Testis (tissue), 3 donors: ENCODE results near the gene ZHX3. TPM values are rescaled to one million over a fixed set of nuclear protein-coding genes. Genes with fewer than 3 reads are reported as not detected.

Experiments
- DNase-seq: peaks from one replicate; pipeline ENCODE4 v3.0.0-alpha.2; 2019
- H3K27ac ChIP-seq, 2 donors: fragments of 200-600 bp; sonication (generic); one replicate each; pipeline ENCODE4 v1.5.1; 2019
- H3K27me3 ChIP-seq: fragments of 200-600 bp; sonication (generic); one replicate; pipeline ENCODE4 v1.5.1; 2019
- H3K36me3 ChIP-seq: fragments of 200-600 bp; sonication (generic); one replicate; pipeline ENCODE4 v1.5.1; 2017; ENCODE audit warnings: low read depth; ENCODE audit errors: missing control alignments
- H3K4me1 ChIP-seq: fragments of 200-600 bp; sonication (generic); one replicate; pipeline ENCODE4 v1.5.1; 2019
- H3K4me3 ChIP-seq, 2 donors: fragments of 200-600 bp; sonication (generic); one replicate each; pipeline ENCODE4 v1.5.1; 2017 to 2019
- H3K9me3 ChIP-seq: fragments of 200-600 bp; sonication (generic); one replicate; pipeline ENCODE4 v1.5.1; 2017
- POLR2A ChIP-seq: fragments of 450-650 bp; IDR thresholded peaks from one replicate; pipeline ENCODE4 v1.6.1; 2017; ENCODE audit warnings: antibody characterized with exemption, mild to moderate bottlenecking, moderate library complexity
- WGBS, 2 donors: methylation state at CpG; one replicate each; pipeline ENCODE4 v1.1.5; 2018; 5-methylcytosine and 5-hydroxymethylcytosine counted together
- intact Hi-C: fragments of 100-400 bp; cut with DNase I; formaldehyde crosslinking; loops from one replicate; pipeline ENCODE4 v1.15.1; 2023; ENCODE audit warnings: low total_unique reads
- polyA plus RNA-seq: library from polyadenylated mRNA; stranded (reverse); fragments of 350-450 nt; fragmentation: Illumina TruSeq; extraction: RNeasy Lipid Tissue Mini Kit (QIAGEN cat#74804); gene quantifications from one replicate; pipeline ENCODE4 v1.2.3, GENCODE V29; 2014; ENCODE audit warnings: low read depth, low replicate concordance; ENCODE audit not compliant: insufficient read depth
- total RNA-seq, 2 donors: library from RNA; depleted of rRNA; stranded (reverse); fragments of >200 nt; gene quantifications; one replicate each; pipeline ENCODE4 v1.2.3, GENCODE V29; 2016
- TF ChIP-seq, protein P1 (sequence below), 3 experiments: fragments of 450-650 bp in 2 of 3; fragments of 200-600 bp in 1 of 3; sonication (generic) in 1 of 3; IDR thresholded peaks; one replicate each; pipeline ENCODE4 v1.5.1; 2016 to 2019; ENCODE audit warnings: antibody characterized with exemption in 3 of 3, mild to moderate bottlenecking in 2 of 3, moderate library complexity in 1 of 3

The ZHX3 gene
- total and polyA plus RNA-seq, 3 donors from 2014 or later, result 35.1 to 103 (median 55.7) TPM

DNA sequence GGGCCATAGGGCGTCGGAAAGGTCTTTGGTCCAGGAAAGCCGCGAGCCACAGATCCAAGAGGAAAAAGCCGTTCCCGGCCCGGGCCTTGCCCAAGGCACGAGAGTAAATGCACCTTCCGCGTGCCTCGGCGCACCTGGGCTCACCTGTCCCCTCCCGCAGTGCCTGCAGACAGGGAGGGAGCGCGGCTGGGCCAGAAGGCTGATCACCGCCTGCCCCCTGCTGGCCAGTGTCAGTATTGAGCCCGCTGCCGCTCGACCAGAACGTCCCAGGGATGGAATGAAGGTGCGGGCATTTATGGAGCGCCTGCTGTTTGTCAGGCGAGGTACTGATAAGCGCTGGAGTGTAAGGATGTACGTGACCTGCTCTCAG is 22.4 kb upstream of the ZHX3 start:
- DNase-seq, result peak; percentile 89
- Histone ChIP-seq H3K4me3 (peak overlapping the region; percentile 29 to 51), H3K36me3 (no peaks in the 10 kb centered on the region), H3K27ac (no peak overlapping the region), H3K9me3 (no peaks in the 10 kb centered on the region), H3K27me3 (no peaks in the 10 kb centered on the region), H3K4me1 (peaks cover 14% of the 10 kb centered on the region)
- intact Hi-C loops, result loop anchor here (10.0 kb wide), 2 partner anchors 75 to 165 kb away; no protein-coding TSS in a partner anchor
- TF ChIP-seq, protein P1, sequence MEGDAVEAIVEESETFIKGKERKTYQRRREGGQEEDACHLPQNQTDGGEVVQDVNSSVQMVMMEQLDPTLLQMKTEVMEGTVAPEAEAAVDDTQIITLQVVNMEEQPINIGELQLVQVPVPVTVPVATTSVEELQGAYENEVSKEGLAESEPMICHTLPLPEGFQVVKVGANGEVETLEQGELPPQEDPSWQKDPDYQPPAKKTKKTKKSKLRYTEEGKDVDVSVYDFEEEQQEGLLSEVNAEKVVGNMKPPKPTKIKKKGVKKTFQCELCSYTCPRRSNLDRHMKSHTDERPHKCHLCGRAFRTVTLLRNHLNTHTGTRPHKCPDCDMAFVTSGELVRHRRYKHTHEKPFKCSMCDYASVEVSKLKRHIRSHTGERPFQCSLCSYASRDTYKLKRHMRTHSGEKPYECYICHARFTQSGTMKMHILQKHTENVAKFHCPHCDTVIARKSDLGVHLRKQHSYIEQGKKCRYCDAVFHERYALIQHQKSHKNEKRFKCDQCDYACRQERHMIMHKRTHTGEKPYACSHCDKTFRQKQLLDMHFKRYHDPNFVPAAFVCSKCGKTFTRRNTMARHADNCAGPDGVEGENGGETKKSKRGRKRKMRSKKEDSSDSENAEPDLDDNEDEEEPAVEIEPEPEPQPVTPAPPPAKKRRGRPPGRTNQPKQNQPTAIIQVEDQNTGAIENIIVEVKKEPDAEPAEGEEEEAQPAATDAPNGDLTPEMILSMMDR (IDR thresholded peaks at IDR 0.05), result peak; percentile 97 to 99 (median 98)
- no peak for TF ChIP-seq POLR2A
- WGBS, 2 donors, result 5% methylated on average over 25 of the region's 25 CpGs

DNA sequence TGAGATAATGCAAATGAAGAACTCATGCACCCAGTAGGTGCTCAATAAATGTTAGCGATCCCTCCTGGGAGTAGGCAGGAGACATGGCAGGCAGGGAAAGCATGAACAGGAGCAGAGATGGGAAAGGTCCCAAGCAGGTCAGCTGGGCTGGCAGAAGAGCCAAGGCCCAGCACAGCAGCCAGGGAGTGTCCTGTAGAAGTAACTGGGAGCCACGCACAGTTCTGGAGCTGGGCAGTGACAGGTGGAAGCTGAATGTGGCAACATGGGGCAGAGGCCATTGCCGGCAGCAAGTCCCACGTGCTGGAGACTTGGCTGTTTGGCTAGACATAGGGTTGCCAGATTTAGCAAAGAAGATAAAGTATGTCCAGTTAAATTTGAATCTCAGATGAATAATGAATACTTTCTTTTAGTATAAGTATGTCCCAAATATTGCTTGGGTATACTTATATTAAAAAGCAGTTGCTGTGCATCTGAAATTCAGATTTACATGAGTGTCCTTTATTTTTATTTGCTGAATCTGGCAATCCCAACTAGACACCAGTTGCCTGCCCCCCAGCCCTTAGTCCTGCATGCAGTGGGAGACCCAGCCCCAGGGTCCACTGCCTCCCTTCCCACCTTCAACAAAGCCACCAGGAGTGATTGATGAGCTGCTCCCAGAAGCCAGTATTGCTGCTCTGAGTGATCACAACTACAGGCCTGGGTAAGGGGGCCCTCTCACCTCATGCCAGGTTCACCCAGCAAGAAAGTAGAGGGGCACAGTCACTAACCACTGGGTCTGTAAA is 19.4 kb upstream of the ZHX3 start:
- Histone ChIP-seq H3K27me3 (no peaks in the 10 kb centered on the region), H3K9me3 (no peaks in the 10 kb centered on the region), H3K27ac (no peak overlapping the region), H3K36me3 (no peaks in the 10 kb centered on the region), H3K4me3 (no peak overlapping the region), H3K4me1 (peaks cover 14% of the 10 kb centered on the region)
- no peak for DNase-seq
- intact Hi-C loops, result loop anchor here (10.0 kb wide), 1 partner anchor 162 kb away; no protein-coding TSS in a partner anchor
- 85 to 95% methylated on average over 4 of the region's 4 CpGs for WGBS, 2 donors
- TF ChIP-seq, protein P1 (IDR thresholded peaks at IDR 0.05), result no peak
- TF ChIP-seq POLR2A, result no peak

DNA sequence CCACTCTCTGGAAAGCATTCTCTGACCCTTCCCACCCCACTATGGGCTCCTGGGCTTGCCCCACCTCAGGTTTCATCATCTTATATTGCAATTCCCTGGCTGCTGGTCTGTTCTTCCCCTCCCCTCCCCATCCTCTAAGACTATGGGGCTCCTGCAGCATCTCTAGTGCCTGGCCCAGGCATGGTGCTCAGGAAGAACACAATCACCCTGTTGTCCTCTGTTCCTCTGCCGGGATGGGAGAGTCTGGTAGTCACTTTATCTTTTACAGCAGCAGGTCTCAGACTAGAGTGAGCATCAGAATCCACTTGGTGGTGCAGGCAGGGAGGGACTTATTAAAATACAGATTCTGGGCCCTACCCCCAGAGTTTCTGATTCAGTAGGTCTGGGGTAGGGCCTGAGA is 18.1 kb upstream of the ZHX3 start:
- no peak overlapping the region for H3K27ac ChIP-seq
- no peaks in the 10 kb centered on the region for H3K9me3 ChIP-seq
- peaks cover 8% of the 10 kb centered on the region for H3K4me1 ChIP-seq
- DNase-seq, result no peak
- WGBS, 2 donors, result 33 to 57% methylated on average over 1 of the region's 1 CpG
- H3K36me3 ChIP-seq, result no peaks in the 10 kb centered on the region
- H3K4me3 ChIP-seq, result no peak overlapping the region
- intact Hi-C loops, result loop anchor here (10.0 kb wide), 1 partner anchor 161 kb away; no protein-coding TSS in a partner anchor
- H3K27me3 ChIP-seq, result no peaks in the 10 kb centered on the region
- TF ChIP-seq, protein P1 (IDR thresholded peaks at IDR 0.05), result no peak

DNA sequence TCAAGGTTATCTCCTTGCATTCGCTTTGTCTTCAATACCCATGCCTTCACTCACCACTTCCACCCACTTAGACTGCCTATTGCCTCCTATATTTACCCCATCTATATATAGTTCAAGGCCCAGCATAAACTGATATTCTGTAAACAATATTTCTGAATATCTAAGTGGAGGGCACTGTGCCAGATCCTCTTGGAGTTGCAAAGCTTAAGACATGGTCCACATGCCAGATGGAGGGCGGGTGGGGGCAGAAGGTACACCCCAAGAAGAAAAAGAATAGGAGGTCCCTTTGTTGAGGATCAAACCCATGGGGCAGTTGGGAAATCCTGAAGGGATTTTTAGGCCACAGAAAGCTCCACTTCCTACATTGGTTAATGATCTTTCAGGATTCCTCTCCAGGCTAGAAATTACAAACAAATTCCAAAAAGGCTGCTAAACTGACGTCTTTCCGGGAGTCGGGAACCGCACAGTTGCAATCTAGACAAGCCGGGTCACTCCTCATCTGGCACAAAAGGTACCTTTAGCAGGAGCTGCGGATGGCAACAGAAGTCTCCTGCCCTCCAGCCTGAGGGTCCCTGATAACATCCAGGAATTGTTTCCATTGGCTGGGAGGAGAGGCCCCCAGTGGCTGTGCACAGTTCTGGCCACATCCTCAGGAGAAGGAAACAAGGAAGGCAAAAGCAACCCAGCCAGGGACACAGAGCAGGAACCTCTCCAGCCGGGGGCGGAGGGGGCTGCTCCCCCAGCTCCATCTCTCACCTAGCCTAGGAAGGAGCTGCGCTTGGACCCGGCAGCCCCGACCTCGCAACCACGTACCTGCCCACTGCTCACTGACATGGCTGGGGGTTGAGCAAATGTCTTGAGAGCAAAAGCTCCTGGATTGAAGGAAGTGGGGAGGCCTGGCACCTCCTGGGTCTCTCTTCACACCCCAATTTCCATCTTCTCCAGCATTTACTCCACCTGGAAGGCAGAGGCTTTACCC is 17.2 kb upstream of the ZHX3 start:
- H3K9me3 ChIP-seq, result no peaks in the 10 kb centered on the region
- DNase-seq, result no peak
- no peaks in the 10 kb centered on the region for H3K36me3 ChIP-seq
- H3K27ac ChIP-seq, result no peak overlapping the region
- 69 to 70% methylated on average over 15 of the region's 15 CpGs for WGBS, 2 donors
- intact Hi-C loops, result loop anchor here (10.0 kb wide), 1 partner anchor 160 kb away; no protein-coding TSS in a partner anchor
- peaks cover 5% of the 10 kb centered on the region for H3K4me1 ChIP-seq
- H3K27me3 ChIP-seq, result no peaks in the 10 kb centered on the region
- no peak for TF ChIP-seq POLR2A
- TF ChIP-seq, protein P1 (IDR thresholded peaks at IDR 0.05), result no peak
- H3K4me3 ChIP-seq, result no peak overlapping the region
